GM06990 (cell line): ENCODE results near the gene CAPRIN2.

Experiments
- DNase-seq: peaks from one replicate; pipeline ENCODE4 v3.0.0-alpha.2; 2011; ENCODE audit not compliant: insufficient read length; ENCODE audit errors: extremely low read depth
- H3K27me3 ChIP-seq: replicated peaks from 2 replicates; pipeline ENCODE4 v1.6.0; 2011; ENCODE audit warnings: low read length; ENCODE audit not compliant: control insufficient read depth, insufficient read depth
- H3K36me3 ChIP-seq: 2 replicates; pipeline ENCODE4 v1.5.1; 2011; ENCODE audit warnings: low read length; ENCODE audit not compliant: control insufficient read depth, insufficient read depth
- H3K4me3 ChIP-seq: replicated peaks from 2 replicates; pipeline ENCODE4 v1.5.1; 2011; ENCODE audit warnings: low read depth, mild to moderate bottlenecking, control low read depth, low read length
- CTCF ChIP-seq: IDR thresholded peaks from 2 replicates; pipeline ENCODE4 v1.5.1; 2011; ENCODE audit warnings: low read length, control low read depth, mild to moderate bottlenecking, inconsistent platforms; ENCODE audit not compliant: insufficient read depth, poor library complexity, severe bottlenecking

Gene CAPRIN2

GRCh38 chr12:30730011-30730410 is 24.7 kb downstream of the CAPRIN2 start:
- DNase-seq: no peak
- H3K4me3 ChIP-seq: no peak overlapping the region
- TF ChIP-seq CTCF: no peak
- no peaks in the 10 kb centered on the region for H3K27me3 ChIP-seq
- H3K36me3 ChIP-seq: peaks cover 4% of the 10 kb centered on the region; the same call in 1 of the 2 replicates

GRCh38 chr12:30729547-30729946 is 25.2 kb downstream of the CAPRIN2 start:
- Histone ChIP-seq H3K4me3 (no peak overlapping the region), H3K36me3 (peaks cover 4% of the 10 kb centered on the region; the same call in 1 of the 2 replicates), H3K27me3 (no peaks in the 10 kb centered on the region)
- no peak for DNase-seq
- no peak for TF ChIP-seq CTCF

GRCh38 chr12:30726647-30727046 is 28.1 kb downstream of the CAPRIN2 start:
- H3K27me3 ChIP-seq: no peaks in the 10 kb centered on the region
- peaks cover 4% of the 10 kb centered on the region; the same call in 1 of the 2 replicates for H3K36me3 ChIP-seq
- no peak overlapping the region for H3K4me3 ChIP-seq
- no peak for DNase-seq
- TF ChIP-seq CTCF: no peak

- H3K27me3 ChIP-seq: no peaks in the 10 kb centered on the region
- no peak for TF ChIP-seq CTCF
- no peak overlapping the region for H3K4me3 ChIP-seq
- DNase-seq: no peak
- peaks cover 4% of the 10 kb centered on the region; the same call in 1 of the 2 replicates for H3K36me3 ChIP-seq
These were observed 29.0 kb downstream of the CAPRIN2 start for GRCh38 chr12:30725739-30726138.

GRCh38 chr12:30719060-30719459 is 35.7 kb downstream of the CAPRIN2 start:
- Histone ChIP-seq H3K27me3 (no peaks in the 10 kb centered on the region), H3K36me3 (no peaks in the 10 kb centered on the region), H3K4me3 (no peak overlapping the region)
- no peak for TF ChIP-seq CTCF
- DNase-seq: no peak
